NCI-H146 treated with DMSO at 0.1 percent for 48 hours (cell line): ENCODE data around the gene RPP40.

ENCODE experiments used
- DNase-seq: peaks from one replicate; lab custom pipeline; 2025; ENCODE audit not compliant: unreplicated experiment; lab: John Stamatoyannopoulos, UW

The RPP40 gene

GRCh38 chr6:4970739-4971395 is 33.0 kb downstream of the RPP40 start:
- no peak for DNase-seq

- no peak for DNase-seq
Observed at GRCh38 chr6:4969609-4970285, 34.1 kb downstream of the RPP40 start.

GRCh38 chr6:4967301-4968030 is 36.4 kb downstream of the RPP40 start:
- no peak for DNase-seq

DNA sequence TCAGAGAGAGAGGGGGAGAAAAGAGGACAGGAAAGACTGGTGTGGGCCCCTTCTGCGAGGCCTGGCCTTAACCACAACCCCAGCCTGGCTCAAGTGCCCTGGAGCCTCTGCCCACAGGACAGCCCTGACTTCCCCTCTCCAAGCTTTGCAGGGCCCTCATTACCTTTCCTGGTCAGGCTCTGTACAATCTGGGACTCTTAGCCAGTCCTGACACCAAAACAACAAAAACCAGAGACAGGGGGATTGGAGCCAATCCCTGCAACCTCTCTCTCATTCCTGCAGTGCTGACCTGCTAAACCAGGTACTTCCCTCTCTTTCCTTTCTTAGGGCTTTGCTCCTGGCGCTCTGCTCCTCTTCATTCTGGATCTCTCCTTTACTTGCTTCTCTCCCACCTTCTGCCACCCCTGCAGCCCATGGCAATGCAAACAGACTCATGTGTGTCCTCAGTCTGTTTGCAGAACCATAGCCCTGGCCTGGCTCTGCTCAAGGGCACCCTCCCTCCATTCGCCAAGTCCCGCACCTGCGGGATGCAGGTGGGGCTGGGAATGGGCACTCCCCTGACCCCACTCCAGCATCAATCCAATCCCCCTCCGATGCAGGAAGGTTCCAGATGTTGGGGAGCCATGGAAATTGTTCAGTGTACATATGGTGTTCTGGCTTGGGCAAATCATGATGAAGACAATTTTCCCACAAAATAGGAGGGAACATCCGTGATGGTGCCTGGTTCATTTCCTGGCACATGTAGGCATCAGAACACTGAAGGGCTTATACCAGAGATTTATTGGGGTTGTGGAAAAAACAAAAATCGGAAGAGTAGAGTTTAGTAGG is 38.1 kb downstream of the RPP40 start:
- DNase-seq: no peak

- no peak for DNase-seq
Observed at GRCh38 chr6:4964675-4965561, 38.9 kb downstream of the RPP40 start.

- DNase-seq: no peak
Observed at GRCh38 chr6:4962905-4963304, 40.9 kb downstream of the RPP40 start.

DNA sequence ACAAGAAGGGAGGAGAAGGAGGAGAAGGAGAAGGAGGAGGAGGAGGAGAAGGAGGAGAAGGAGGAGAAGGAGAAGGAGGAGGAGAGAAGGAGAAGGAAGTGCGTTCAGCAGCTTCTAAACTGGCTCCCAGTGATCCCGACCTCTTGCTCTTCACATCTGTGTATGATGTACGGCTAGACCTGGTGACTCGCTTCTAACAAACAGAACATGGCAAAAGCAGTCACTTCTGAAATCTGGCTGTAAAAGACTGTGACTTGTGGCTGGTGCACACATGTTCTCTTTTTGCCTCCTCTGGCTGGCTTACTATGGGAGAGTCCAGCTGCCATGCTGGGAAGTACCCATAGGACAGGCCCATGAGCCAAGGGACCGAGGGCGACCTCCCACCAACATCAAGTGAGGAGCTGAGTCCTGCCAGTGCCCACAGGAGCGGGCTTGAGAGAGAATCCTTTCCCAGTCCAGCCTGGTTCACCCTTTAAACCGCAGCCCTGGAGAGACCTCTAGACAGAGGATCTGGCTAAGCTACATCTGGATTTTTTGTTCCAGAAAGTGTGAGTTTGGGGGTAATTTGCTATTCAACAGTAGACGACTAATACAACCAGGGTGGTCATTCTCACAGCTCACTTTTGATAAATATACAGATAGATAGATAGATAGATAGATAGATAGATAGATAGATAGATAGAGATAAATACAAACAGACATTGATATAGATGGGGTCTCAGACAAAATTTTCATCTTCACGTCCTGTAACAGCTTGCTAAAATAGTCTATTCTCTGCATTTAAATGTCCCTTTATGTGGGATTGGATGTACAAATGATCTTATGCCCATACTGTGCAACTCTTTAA is 42.3 kb downstream of the RPP40 start:
- no peak for DNase-seq

GRCh38 chr6:4958624-4959023 is 45.2 kb downstream of the RPP40 start:
- no peak for DNase-seq

GRCh38 chr6:4957521-4958231 is 46.2 kb downstream of the RPP40 start:
- no peak for DNase-seq

- no peak for DNase-seq
Observed at GRCh38 chr6:4956625-4957024, 47.2 kb downstream of the RPP40 start.

- no peak for DNase-seq
Observed at GRCh38 chr6:4953440-4953839, 50.4 kb downstream of the RPP40 start.

DNA sequence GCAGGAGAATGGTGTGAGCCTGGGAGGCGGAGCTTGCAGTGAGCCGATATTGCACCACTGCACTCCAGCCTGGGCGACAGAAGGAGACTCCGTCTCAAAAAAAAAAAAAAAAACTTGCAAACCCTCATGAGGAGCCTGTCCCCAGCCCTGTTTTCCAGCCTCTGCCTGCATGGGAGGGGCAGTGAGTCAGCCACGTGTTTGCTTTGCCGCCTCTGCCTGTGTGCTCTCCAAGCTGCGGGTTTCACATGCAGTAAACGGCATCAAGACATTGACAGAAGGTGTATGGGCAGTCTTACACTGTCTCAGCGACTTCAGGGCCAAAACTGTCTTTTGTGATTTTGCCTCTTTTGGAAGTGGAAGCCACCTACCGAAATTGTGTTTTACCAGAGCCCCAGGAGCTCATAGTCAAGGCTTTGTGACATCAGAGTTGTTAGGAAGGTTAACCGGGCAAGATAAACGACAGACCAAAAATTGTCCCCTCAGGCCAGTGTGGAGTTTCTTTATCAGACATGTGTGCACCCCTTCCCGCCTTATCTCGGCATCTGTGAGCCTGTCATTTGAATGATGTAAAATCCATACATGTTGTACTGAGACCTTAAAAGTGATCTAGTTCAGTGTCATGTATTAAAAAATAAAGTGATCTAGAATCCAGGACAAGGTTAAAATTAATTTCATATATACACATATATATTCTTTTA is 52.9 kb downstream of the RPP40 start:
- DNase-seq: no peak

- no peak for DNase-seq
Observed at GRCh38 chr6:4950076-4950475, 53.8 kb downstream of the RPP40 start.

- no peak for DNase-seq
Observed at GRCh38 chr6:4948781-4949450, 54.9 kb downstream of the RPP40 start.

DNA sequence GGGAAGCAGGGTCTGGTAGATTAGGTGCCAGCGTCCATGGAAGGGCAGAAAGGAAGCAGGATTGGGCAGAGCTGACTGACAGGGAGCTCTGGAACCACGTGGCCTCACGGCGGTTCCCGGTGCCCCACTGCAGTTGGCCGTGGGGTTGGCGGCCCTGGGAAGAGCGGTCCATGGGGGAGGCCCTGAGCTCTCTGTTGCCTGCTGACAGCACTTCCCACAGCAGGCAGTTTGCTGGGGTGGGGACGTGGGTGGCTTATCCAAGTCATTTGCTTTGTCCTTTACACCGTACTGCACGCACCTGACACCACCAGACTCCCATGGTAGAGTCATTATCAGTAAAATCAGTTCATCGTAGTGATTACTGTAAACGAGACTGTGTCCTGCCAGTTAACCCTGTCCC is 56.1 kb downstream of the RPP40 start:
- no peak for DNase-seq

- DNase-seq: no peak
Observed at GRCh38 chr6:4946521-4946920, 57.3 kb downstream of the RPP40 start.
